ENCODE results near the gene MED12L.

Gene MED12L

GRCh38 chr3:151135541-151136337 is 50.3 kb downstream of the MED12L start:
- DNase-seq = peak in 3 of 5 donors; percentile 1 to 84 (median 14)

DNA sequence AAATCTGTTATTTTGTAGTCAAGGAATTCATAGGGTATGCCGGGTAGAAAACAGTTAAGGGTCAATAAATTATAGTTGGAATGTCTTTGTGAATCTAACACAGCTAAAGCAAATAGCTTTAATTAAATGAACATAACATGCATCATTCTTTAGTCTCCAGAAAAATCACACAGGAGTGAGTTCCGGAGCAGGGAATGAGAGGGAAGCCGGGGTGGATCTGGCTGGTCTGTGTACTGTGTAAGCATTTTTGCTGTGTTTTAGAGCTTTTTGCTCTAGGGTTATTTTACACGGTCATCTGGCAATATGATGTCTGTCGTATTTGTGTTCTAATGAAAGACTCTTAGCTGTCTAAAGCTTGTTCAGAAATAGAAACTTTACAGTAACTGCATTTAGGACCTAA is 57.5 kb downstream of the MED12L start:
- DNase-seq = no peak

DNA sequence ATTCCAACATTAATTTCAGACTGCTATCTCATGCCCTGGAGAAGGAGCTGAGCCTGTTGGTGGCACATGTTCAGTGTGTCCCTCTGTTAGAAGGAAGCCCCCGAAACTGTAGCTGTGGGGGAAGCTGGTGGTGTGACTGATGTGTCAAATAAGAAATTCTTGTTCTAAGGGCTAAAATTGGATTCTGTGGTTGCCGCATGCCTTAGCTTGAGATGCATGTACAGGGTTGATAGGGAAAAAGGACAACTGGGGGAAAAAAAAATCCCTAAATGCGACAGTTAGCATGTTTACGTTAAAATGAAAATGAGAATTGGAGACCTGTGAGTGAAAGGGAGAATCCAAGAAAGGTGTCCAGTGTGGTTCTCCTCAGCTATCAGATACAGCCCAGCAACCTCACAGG is 58.6 kb downstream of the MED12L start:
- DNase-seq = no peak

DNA sequence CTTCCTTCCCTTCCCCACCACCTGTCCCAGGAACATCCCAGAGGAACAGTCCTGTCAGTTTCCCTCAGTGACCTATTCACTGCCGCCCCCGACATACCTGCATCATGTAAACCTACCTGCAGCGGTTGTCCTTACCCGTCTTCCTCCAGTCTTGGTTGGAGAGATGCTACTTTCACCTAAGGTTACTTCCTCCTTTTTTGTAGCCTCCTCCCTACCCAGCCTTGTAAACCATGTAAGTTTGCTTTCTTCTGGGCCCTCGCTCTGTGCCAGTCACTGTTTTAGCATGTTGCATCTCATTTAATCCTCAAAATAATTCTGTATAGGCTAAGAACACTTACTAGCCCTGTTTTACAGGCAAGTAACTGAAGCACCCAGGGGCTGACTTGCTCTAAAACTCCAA is 59.3 kb downstream of the MED12L start:
- DNase-seq = no peak

DNA sequence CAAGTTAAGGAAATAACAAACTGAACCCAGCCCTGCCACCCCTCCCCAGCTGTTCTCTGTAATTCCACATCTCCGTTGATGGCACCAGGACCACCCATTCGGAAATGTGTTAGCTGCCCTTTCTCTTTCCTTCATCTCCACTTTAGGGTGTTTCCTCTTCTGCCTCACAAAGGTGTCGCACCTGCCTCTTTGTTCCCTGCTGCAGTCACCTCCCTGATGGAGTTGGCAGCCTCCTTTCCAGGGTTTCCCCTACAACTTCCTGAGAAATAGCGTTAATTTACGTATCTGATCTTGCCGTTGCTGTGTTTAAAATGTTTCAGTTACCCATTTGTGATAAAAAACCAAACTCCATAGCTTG is 60.2 kb downstream of the MED12L start:
- no peak for DNase-seq

- DNase-seq = peak in 4 of 5 donors; percentile 10 to 63 (median 32)
Observed at GRCh38 chr3:151146071-151146730, 60.7 kb downstream of the MED12L start.

GRCh38 chr3:151146731-151147091 is 61.2 kb downstream of the MED12L start:
- no peak for DNase-seq

GRCh38 chr3:151147299-151147698 is 61.8 kb downstream of the MED12L start:
- no peak for DNase-seq

DNA sequence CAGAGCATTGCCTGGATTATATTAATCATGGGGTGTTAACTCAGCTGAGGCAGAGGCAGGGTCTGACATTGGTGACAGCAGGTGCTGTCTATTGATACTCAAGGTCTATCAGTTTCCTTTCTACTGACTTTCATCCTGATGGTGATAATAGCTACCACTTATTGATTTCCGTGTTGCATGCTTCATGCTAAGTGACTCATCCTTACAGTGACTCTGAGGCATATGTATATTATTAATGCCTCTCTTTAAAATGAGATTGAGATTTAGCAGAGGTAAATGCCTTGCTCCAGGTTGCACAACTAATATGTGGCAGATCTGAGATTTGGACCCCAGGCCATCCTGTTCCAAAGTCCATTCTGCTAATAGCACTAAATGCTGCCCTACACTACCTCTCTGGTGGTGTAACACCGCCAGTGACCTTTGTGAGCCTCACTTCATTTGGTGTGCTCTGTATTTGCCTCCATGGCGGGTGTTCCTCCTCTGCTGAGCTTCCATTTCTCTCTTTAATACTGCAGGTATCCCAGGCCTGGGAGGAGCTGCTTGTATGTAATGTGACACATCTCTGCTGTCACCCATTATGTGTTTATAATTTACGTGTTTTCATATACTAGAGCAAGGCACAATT is 67.1 kb downstream of the MED12L start:
- no peak for DNase-seq

GRCh38 chr3:151154566-151154965 is 69.1 kb downstream of the MED12L start:
- no peak for DNase-seq

DNA sequence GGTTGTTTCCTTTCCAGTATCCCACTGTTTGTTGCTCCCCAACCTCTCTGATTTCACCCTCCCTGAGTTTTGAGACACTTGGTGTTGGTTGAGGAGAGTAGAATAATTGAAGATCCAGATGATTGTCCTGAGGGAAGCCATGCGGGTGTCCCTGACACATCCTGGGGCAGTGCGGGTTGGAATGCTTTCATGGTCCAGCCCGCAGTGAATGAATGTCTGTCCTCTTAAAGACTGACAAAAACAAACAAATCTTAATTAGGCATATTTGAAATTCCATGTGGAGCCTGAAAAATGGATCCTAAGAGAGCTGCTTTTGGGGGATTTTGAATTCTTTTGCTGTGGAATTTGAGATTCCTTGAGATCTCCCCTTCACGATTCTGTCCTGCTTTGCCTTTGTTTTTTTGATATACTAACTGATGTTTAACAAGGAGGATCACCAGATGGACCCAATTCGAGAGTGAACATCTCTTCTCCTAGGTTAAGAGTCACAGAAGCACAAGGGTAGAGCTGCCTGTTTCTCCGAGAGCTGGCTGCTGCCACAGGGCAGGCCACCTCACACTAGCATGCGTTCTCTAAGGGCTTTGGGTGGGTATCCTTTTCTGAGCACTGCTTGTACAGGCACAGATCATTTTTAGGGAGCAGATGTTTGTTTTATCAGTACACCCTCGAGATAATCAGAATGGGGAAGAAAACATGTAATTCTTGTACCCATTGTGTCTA is 70.1 kb downstream of the MED12L start:
- DNase-seq = no peak

- peak in 2 of 5 donors; percentile 26 to 71 for DNase-seq
Observed at GRCh38 chr3:151156618-151157216, 71.3 kb downstream of the MED12L start.

- no peak for DNase-seq
Observed at GRCh38 chr3:151159806-151160205, 74.3 kb downstream of the MED12L start.

DNA sequence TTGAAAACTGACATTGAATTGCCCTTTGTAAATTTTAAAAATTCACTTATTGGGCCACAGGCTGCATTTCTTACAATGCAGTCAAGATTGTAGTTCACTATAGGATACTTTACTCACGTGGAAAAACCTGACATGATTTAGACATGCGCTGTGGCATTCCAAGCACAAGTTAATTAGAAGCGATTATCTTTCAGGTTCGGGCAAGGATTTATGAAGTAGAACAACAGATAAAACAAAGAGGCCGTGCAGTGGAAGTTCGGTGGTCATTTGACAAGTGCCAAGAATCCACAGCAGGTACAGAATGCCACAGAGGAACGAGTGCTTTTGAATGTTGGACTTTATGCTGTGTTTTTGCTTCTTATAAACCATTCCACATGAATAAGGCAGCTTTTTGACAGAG is 79.8 kb downstream of the MED12L start:
- DNase-seq = no peak

GRCh38 chr3:151166161-151166560 is 80.7 kb downstream of the MED12L start:
- DNase-seq = peak in 1 of 5 donors; percentile 23

DNA sequence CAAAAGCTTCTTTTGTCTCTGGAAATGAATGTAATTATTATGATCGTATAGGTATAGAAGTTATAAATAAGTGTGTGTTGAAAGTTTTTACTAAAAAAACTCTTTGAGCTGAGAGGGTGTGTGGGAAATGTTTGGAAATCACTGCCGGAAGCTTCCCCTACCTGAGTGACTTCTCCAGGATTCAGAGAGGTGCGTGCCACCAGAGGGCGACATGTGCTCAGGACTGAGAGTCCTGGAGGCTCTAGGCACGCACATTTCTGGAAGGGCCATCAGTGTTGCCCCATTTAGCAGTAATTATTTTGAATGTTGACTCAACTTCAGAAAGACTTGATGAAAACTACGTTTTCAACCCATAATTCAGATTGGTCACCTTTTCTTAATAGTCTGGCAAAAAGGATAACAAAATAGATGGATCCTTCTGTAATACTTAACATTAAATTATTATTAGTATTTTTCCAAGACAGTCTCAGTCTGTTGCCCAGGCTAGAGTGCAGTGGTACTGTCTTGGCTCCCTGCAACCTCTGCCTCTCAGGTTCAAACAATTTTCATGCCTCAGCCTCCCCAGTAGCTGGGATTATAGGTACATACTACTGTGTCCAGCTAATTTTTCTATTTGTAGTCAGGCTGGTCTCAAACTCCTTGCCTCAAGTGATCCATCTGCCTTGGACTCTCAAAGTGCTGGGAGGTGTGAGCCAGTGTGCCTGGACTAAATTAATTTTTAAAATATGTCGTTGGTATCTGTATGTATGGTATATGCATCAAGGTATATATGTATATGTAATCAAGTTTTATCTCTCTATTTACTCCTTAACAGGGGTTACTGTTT is 83.0 kb downstream of the MED12L start:
- peak; percentile 56 to 79 (median 68) for DNase-seq

GRCh38 chr3:151169262-151169947 is 83.9 kb downstream of the MED12L start:
- no peak for DNase-seq

DNA sequence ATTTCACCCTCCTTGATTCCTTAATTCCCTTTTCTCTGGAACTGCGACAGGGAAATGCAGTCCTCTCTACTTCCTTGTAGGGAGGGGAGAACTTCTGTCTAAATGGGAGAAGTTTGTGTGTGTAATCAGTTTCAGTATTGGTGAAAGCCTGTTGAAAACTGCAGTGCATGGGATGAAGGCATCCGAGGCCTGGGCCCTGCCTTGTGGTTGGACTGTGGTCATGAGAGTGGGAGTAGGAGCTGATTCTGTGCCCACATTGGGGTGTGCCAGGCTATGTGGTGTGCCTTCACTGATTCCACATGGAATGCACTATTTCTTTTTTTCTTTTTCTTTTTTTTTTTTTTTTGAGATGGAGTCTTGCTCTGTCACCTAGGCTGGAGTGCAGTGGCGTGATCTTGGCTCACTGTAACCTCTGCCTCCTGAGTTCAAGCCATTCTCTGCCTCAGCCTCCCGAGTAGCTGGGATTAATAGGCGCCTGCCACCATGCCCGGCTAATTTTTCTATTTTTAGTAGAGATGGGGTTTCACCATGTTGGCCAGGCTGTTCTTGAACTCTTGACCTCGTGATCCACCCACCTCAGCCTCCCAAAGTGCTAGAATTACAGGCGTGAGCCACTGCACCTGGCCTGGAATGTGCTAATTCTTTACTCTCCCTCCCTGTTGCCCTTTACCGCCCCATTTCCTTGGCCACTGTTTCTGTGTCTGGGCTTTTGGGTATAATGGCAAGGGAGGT is 84.7 kb downstream of the MED12L start:
- peak in 1 of 5 donors; percentile 43 for DNase-seq

DNA sequence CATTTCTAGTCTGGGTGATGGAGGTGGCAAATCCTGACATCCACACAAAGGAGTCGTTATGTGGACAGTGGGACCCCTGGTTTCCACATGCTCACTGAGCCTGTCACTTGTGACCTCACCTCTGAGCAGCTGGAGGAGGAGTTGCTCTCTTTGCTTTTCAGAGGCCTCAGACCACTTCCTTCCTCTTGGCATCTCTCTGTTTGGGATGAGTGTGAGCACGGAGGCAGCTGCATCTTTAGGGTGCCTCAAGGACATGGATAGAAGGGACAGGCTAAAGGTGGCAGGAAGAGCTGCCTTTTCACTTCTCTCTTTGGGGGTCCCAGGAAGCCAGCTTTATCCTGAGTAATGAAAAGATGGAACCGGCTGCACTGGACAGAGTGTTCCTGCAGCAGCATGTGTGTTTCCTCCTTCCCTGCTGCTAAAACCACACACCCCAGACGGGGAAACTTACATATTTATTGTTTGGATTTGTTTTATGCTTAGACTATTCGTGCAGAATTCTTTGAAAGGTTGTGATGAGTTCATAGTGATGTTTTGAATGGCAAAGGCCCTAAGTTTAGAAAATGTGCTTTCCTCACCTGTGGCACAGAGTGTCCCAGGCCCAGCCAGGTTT is 85.8 kb downstream of the MED12L start:
- DNase-seq = peak in 1 of 5 donors; percentile 84

GRCh38 chr3:151174351-151174750 is 88.9 kb downstream of the MED12L start:
- DNase-seq = no peak
